Prostate gland (tissue), 2 donors: ENCODE data around the gene CTH.

ENCODE experiments used
- CTCF ChIP-seq, 4 experiments: fragments of 200-600 bp in 2 of 4; fragments of 450-650 bp in 2 of 4; sonication (generic) in 2 of 4; IDR thresholded peaks; 1 replicate in 3 of 4; 2 replicates in 1 of 4; pipeline ENCODE4 v1.5.1; 2016 to 2019; ENCODE audit warnings: antibody characterized with exemption in 4 of 4, mild to moderate bottlenecking in 2 of 4, moderate library complexity in 2 of 4
- POLR2AphosphoS5 ChIP-seq: sonication (generic); formaldehyde crosslinking; IDR thresholded peaks from one replicate; pipeline ENCODE4 v1.6.1; 2017; ENCODE audit warnings: antibody characterized with exemption

- TF ChIP-seq CTCF (IDR thresholded peaks at IDR 0.05) (no peak), POLR2AphosphoS5 (no peak)
Measured at GRCh38 chr1:70429757-70430156, 18.7 kb downstream of the CTH start.
